Activated CD4-positive, alpha-beta T cell treated with anti-CD3 and anti-CD28 coated beads for 24 hours (primary cell): ENCODE results near the gene ECT2.
"Not testable (repeated sequence)": the region's sequence is repeated elsewhere in the genome, so short reads cannot be mapped to it uniquely, and the experiment has no call there.

ENCODE experiments used
- DNase-seq, 2 donors: peaks; one replicate each; pipeline ENCODE4 v3.0.0-alpha.2; 2020; ENCODE audit warnings: low read depth in 2 of 2

Gene ECT2

GRCh38 chr3:172746475-172746874 is 4.1 kb upstream of the ECT2 start:
- DNase-seq = no peak

- DNase-seq = no peak
Measured at GRCh38 chr3:172749230-172749965, 1.1 kb upstream of the ECT2 start.

- DNase-seq = no peak
Measured at GRCh38 chr3:172750069-172750367, 508 bp upstream of the ECT2 start.

DNA sequence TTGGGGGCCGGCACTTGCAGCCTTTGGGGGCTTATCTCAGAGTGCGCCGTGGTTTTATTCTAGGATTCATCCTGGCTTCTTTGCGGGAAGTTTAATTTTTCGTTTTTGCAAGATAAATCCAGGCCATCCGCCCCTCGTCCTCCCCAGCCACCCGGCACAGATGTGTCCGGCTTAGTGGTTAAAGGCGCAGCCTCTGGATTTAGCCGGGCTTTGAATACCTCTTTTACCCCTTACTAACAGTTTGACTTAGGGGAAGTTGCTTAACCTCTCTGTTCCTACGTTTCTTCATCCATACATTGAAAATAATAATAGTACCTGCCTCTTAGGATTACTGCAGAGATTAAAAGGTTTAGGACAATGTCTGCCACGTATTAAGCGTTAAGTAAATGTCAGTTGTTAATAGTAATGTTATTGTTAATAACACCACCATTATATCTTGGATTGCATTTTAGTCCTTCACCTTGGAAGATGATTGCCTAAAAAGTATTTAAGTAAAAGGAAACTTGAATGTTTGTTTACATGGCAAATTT is 714 bp downstream of the ECT2 start:
- no peak for DNase-seq

GRCh38 chr3:172752651-172753050 is 2.1 kb downstream of the ECT2 start:
- DNase-seq = no peak

DNA sequence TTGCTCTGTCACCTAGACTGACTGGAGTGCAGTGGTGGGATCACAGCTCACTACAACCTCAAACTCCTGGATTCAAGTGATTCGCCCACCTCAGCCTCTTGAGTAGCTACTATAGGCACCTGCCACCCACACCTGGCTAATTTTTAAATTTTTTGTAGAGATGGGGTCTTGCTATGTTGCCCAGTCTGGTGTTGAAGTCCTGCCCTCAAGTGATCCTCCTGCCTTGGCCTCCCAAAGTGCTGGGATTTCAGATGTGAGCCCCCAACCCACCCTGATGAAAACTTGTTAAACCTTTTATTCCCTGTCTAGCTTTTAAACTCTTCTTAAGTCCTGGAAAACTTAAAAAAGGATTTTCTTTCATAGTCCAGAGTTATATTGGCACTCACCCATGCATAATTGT is 2.6 kb downstream of the ECT2 start:
- DNase-seq = no peak

DNA sequence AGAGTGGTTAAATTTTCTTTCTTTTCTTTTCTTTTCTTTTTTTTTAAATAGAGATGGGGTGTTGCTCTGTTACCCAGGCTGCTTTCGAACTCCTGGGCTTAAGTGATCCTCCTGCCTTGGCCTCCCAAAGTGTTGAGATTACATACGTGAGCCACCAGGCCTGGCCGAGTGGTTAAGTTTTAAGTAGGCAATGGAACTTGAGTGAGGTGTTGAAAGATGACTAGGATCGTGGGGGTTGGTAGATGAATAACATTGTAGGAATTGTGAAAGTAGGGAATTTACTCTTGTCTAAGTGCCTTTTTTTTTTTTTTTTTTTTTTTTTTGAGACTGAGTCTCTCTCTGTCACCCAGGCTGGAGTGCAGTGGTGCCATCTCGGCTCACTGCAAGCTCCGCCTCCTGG is 9.9 kb downstream of the ECT2 start:
- not testable (repeated sequence) for DNase-seq

DNA sequence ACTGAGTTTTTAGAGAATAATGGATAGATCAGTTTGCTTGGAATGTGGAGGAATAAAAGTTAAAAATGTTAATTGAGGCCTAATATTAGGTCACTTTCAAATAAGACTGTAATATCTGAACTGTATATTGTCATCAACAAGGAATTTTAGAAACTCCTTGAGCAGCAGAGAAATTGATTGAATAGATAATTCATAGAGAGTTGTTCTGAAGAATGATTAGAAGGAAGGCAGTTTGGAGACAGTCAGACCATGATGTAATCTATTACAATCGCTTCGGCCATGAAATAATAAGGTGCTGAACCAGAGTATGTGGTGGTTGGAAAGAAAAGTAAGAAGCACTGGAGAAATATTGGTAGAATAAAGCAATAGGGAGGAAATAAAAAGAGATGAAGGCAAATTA is 15.7 kb downstream of the ECT2 start:
- no peak for DNase-seq

GRCh38 chr3:172766718-172767405 is 16.3 kb downstream of the ECT2 start:
- no peak for DNase-seq

DNA sequence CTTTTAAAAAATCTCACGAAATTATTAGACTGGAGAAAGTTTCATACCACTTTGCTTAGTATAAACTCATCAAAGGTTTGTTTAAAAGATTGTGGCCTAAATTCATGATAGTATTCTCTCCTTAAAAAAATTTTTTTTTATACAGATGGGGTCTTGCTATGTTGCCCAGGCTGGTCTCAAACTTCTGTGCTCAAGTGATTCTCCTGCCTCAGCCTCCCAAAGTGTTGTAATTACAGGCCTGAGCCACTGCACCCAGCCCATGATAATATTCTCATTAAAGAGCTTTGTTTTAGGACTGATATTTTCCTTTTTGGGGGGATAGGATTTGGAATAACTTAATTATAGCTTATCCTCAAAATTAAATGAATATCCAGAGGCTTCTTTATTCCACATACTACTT is 19.9 kb downstream of the ECT2 start:
- no peak for DNase-seq

DNA sequence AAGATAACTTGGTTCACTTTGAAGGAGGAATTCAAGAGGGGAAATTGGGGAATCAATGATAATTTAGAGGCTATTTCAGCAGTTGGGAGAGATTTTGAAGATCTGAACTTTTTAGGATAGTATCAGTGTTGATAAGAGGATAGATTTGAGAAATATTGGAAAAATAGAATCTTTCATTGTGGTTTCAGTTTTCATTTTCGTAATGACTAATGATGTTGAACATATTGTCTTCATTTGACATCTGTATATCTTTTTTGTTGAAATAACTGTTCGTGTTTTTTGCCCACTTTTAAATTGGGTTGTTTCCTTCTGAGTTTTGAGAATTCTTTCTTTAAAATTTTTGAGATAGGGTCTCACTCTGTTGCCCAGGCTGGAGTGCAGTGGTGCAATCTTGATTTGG is 21.1 kb downstream of the ECT2 start:
- no peak for DNase-seq

DNA sequence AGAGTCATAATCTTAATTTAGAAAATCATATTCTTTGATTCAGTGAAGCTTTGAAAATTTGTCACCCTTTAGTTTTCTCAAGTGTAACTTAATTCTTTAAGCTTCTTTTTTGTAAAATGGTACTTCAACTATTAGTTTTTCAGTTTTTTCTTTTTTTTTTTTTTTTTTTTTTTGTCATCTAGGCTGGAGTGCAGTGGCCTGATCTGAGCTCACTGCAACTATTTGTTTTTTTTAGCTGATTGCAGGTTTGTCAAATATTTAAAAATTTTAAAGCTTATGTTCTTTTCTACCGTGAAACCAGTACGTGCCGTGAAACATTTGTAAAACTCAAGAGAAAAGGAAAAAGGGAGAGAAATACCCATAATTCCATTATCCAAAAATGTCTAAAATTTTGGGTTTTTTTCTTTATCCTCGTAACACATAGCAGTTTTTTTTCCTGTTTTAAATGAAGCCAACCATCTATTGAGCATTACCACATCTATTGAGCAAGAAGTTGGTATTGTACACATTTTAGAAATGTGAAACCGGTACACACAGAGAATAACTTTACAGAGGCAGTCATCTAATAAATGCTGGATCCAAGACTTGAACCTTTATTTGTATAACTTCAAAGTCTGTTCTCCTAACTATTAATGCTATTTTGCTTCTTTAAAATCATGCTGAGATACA is 25.7 kb downstream of the ECT2 start:
- no peak for DNase-seq

- no peak for DNase-seq
Measured at GRCh38 chr3:172777901-172778300, 27.4 kb downstream of the ECT2 start.

GRCh38 chr3:172782235-172782634 is 31.7 kb downstream of the ECT2 start:
- no peak for DNase-seq

GRCh38 chr3:172786036-172786435 is 35.5 kb downstream of the ECT2 start:
- DNase-seq = no peak

DNA sequence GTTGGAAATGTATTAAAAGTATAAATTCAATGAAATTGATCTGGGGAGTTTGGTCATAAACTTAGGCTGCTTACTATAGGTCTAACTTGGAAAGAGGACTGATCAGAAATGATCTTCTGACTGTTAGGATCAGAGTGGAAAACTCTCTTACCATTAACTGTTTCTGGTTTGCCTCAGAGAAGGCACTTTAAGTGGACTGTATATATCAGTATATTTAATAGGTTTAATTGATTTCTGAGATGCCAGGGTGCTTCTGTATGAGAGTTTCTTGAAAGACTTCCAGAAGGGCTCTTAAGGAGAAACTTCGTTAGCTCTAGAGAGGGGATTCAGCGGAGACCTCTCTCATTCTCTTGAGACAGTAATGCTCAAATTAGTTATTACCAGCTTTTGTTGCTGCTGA is 36.5 kb downstream of the ECT2 start:
- DNase-seq = no peak

GRCh38 chr3:172787746-172788145 is 37.2 kb downstream of the ECT2 start:
- DNase-seq = no peak

- DNase-seq = no peak
Measured at GRCh38 chr3:172799246-172799645, 48.7 kb downstream of the ECT2 start.

DNA sequence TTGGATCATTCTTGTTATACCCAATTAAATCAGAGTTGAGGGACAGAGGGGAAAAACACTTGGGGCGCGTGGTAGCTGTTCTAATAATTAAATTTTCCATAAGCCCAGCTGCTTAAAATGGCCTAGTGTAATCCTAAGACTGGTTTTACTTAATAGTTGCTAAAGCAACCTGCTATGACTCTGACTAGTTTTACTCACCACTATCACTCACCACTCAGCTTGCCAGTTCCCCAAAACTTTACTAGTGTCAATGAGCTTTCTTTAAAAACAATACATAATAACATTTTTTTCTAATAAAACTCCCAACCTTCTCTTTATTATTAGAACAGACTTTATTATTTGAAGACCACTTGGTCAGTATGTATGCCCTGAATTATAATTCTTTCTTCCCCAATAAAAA is 49.6 kb downstream of the ECT2 start:
- no peak for DNase-seq

DNA sequence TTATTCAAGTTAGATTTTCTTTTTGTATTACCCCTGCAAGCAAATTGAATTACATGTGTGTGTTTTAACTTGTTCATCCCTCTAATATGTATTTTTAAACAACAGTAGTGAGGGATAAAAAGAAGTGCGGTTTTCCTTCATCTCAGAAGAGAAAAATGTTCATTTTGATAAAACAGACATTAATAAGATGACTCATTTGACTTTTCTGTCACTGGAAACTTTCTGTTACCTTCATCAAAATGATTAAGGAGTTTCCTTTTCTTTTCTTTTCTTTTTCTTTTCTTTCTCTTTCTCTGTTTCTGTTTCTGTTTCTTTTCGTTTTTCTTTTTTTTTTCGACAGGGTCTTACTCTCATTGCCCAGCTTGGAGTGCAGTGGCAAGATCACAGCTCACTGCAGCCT is 53.0 kb downstream of the ECT2 start:
- no peak for DNase-seq

GRCh38 chr3:172804323-172804722 is 53.8 kb downstream of the ECT2 start:
- DNase-seq = no peak

GRCh38 chr3:172808969-172809546 is 58.5 kb downstream of the ECT2 start:
- DNase-seq = no peak

DNA sequence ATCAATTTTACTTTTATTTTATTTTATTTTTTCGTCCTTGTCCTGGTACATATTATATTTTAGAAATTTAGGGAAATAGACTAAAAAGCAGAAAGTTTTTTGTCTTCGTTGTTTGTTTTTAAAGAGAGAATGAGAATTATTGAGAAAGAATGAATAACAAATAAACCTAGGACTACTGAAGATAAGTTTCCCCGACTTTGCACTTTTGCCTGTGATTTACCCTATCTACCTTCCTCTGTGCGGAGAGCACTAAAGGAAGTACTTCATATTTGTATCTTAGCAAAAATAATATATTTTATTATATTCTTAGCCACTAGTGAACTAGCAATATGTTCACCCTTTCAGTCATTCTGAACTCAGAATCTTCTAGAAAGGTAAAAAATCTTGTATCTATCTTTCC is 60.6 kb downstream of the ECT2 start:
- no peak for DNase-seq
